HepG2 (cell line): ENCODE measurements around the gene XPO5. TPM values are rescaled to one million over a fixed set of nuclear protein-coding genes. Genes with fewer than 3 reads are reported as not detected.
A peak's percentile ranks its signal among the peaks of the same experiment; 100 is the strongest.

Experiments
- BATF2 ChIP-seq: sonication (generic); formaldehyde crosslinking; IDR thresholded peaks from 2 replicates; pipeline ENCODE4 v1.8.0; 2022; ENCODE audit warnings: mild to moderate bottlenecking, missing genetic modification reagents, moderate library complexity
- BCL6 ChIP-seq: IDR thresholded peaks from 2 replicates; pipeline ENCODE4 v1.6.1; 2016; ENCODE audit warnings: missing genetic modification reagents, missing compliant biosample characterization
- CENPX ChIP-seq: sonication (generic); formaldehyde crosslinking; IDR thresholded peaks from 2 replicates; pipeline ENCODE4 v1.9.0; 2021; ENCODE audit warnings: mild to moderate bottlenecking, missing genetic modification reagents, moderate library complexity
- CHD2 ChIP-seq: IDR thresholded peaks from 2 replicates; pipeline ENCODE4 v1.6.1; 2011; ENCODE audit warnings: low read depth, low read length, improper control_type of control experiment
- GTF3A ChIP-seq: sonication (generic); formaldehyde crosslinking; conservative IDR thresholded peaks from 2 replicates; pipeline ENCODE4 v1.4.0; 2020; ENCODE audit warnings: mild to moderate bottlenecking, missing genetic modification reagents
- LCORL ChIP-seq, 2 experiments: fragments of 450-650 bp in 1 of 2; sonication (generic) in 1 of 2; formaldehyde crosslinking in 1 of 2; IDR thresholded peaks; 2 replicates each; pipeline versions ENCODE4 v1.5.0 to v1.6.1; 2017 to 2020; ENCODE audit warnings: antibody characterized with exemption in 1 of 2, missing genetic modification reagents in 1 of 2
- NKX3-1 ChIP-seq: sonication (generic); formaldehyde crosslinking; IDR thresholded peaks from 2 replicates; pipeline ENCODE4 v1.5.0; 2020; ENCODE audit warnings: missing genetic modification reagents
- NONO ChIP-seq, 2 experiments: fragments of 450-650 bp in 1 of 2; sonication (generic) in 1 of 2; formaldehyde crosslinking in 1 of 2; IDR thresholded peaks in 1 of 2; conservative IDR thresholded peaks in 1 of 2; 2 replicates each; pipeline versions ENCODE4 v1.6.1 to v1.8.0; 2017 to 2022; ENCODE audit warnings: mild to moderate bottlenecking in 1 of 2, missing genetic modification reagents in 1 of 2, moderate library complexity in 1 of 2
- PTBP1 ChIP-seq: fragments of 200-400 bp; formaldehyde crosslinking; IDR thresholded peaks from 2 replicates; pipeline ENCODE4 v1.6.1; 2018; ENCODE audit warnings: low read length, low read depth; ENCODE audit not compliant: poor library complexity, severe bottlenecking
- SMAD1 ChIP-seq: sonication (generic); formaldehyde crosslinking; IDR thresholded peaks from 2 replicates; pipeline ENCODE4 v1.4.0; 2020; ENCODE audit warnings: missing genetic modification reagents, low read depth, mild to moderate bottlenecking, borderline replicate concordance
- SNAPC2 ChIP-seq: sonication (generic); formaldehyde crosslinking; IDR thresholded peaks from 2 replicates; pipeline ENCODE4 v1.8.1; 2022; ENCODE audit warnings: mild to moderate bottlenecking, missing genetic modification reagents
- SUZ12 ChIP-seq: fragments of 150-350 bp; IDR thresholded peaks from 2 replicates; pipeline ENCODE4 v1.6.1; 2014; ENCODE audit warnings: low read depth, low read length
- TBX2 ChIP-seq: sonication (generic); formaldehyde crosslinking; IDR thresholded peaks from 2 replicates; pipeline ENCODE4 v1.5.0; 2020; ENCODE audit warnings: missing genetic modification reagents, mild to moderate bottlenecking, borderline replicate concordance
- TBX3 ChIP-seq: fragments of 450-650 bp; IDR thresholded peaks from 2 replicates; pipeline ENCODE4 v1.6.1; 2017; ENCODE audit warnings: antibody characterized with exemption, mild to moderate bottlenecking, inconsistent platforms, borderline replicate concordance
- TEAD2 ChIP-seq: sonication (generic); formaldehyde crosslinking; IDR thresholded peaks from 2 replicates; pipeline ENCODE4 v1.9.0; 2021; ENCODE audit warnings: missing genetic modification reagents
- TRAFD1 ChIP-seq: sonication (generic); formaldehyde crosslinking; IDR thresholded peaks from 2 replicates; pipeline ENCODE4 v1.5.1; 2020; ENCODE audit warnings: missing genetic modification reagents, mild to moderate bottlenecking, borderline replicate concordance
- ZNF432 ChIP-seq: sonication (generic); formaldehyde crosslinking; IDR thresholded peaks from 2 replicates; pipeline ENCODE4 v1.5.0; 2020; ENCODE audit warnings: missing genetic modification reagents, mild to moderate bottlenecking, borderline replicate concordance
- ZNF652 ChIP-seq: IDR thresholded peaks from 2 replicates; pipeline ENCODE4 v1.6.1; 2016; ENCODE audit warnings: low read depth, borderline replicate concordance
- ZNF660 ChIP-seq: sonication (generic); formaldehyde crosslinking; IDR thresholded peaks from 2 replicates; pipeline ENCODE4 v1.5.1; 2020; ENCODE audit warnings: mild to moderate bottlenecking, low read depth, missing genetic modification reagents, borderline replicate concordance
- ZNF773 ChIP-seq: sonication (generic); formaldehyde crosslinking; IDR thresholded peaks from 2 replicates; pipeline ENCODE4 v1.4.0; 2020; ENCODE audit warnings: missing genetic modification reagents, borderline replicate concordance
- ZSCAN31 ChIP-seq: sonication (generic); formaldehyde crosslinking; IDR thresholded peaks from 2 replicates; pipeline ENCODE4 v1.5.0; 2020; ENCODE audit warnings: low read depth, mild to moderate bottlenecking, missing genetic modification reagents
- polyA plus RNA-seq, 8 experiments: library from polyadenylated mRNA; depleted of rRNA in 3 of 8; stranded (reverse) in 7 of 8; unstranded in 1 of 8; fragments of >200 nt; fragmentation: Illumina TruSeq in 4 of 8; extraction: Trizol in 4 of 8; gene quantifications; 2 replicates each; pipeline versions ENCODE4 v1.2.1 to v1.2.3, GENCODE V29; 2011 to 2016; ENCODE audit warnings: low read depth in 4 of 8, missing spikeins in 1 of 8, mixed read lengths in 1 of 8; ENCODE audit not compliant: insufficient read depth in 1 of 8
- total RNA-seq, 5 experiments: library from RNA; depleted of rRNA; stranded (reverse); fragments of >200 nt; fragmentation: Illumina TruSeq; extraction: Trizol; gene quantifications; 2 replicates each; pipeline ENCODE4 v1.2.3, GENCODE V29; 2016; ENCODE audit warnings: low read depth in 1 of 5
- TF ChIP-seq, protein P1 (sequence below): sonication (generic); formaldehyde crosslinking; IDR thresholded peaks from 2 replicates; pipeline ENCODE4 v1.4.0; 2020; ENCODE audit warnings: missing genetic modification reagents, mild to moderate bottlenecking, borderline replicate concordance
- TF ChIP-seq, protein P2 (sequence below): sonication (generic); formaldehyde crosslinking; IDR thresholded peaks from 2 replicates; pipeline ENCODE4 v1.4.0; 2020; ENCODE audit warnings: mild to moderate bottlenecking, missing genetic modification reagents

XPO5 gene
- total and polyA plus RNA-seq, 2 of the 13 experiments (the other 11 are each of a cell fraction or from before 2014, with no cell fraction given): 52.2 to 68.0 TPM

DNA sequence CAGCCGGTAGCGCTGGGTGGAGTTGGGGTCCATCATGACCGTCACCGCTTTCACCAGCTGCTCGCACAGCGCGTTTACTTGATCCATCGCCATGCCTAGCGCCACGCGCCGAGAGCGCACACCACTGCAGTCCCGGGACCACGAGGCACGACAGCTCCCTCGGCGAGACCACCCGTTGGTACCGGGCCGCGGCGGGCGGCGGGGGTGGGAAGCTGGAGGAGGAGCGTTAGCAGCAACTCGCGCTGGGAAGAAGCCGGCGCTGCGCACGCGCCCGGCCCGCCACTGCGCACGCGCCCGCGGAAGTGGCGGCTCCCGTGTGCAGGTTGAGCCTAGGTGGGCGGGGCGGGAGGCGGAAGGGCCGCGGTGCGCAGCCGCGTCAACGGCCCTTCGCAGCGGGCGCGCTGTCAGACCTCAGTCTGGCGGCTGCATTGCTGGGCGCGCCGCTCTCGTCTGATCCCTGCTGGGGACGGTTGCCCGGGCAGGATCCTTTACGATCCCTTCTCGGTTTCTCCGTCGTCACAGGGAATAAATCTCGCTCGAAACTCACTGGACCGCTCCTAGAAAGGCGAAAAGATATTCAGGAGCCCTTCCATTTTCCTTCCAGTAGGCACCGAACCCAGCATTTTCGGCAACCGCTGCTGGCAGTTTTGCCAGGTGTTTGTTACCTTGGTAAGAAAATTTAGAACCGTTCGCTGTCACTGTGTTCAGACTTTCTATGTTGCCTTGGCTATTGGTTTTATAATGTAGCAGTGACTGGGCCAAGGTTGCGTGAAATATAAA is at the start of gene XPO5, which contains the start of gene POLH (continued):
- peak; percentile 43; the same call in 1 of the 2 replicates for TF ChIP-seq ZNF773 (CRISPR knock-in tag)
- no peak for TF ChIP-seq ZNF652 (CRISPR knock-in tag)
- peak; percentile 84 for TF ChIP-seq BATF2
- TF ChIP-seq TBX3: no peak
- peak; percentile 52; the same call in 1 of the 2 replicates for TF ChIP-seq BCL6 (CRISPR knock-in tag)
- no peak for TF ChIP-seq LCORL (IDR thresholded peaks at IDR 0.05)
- TF ChIP-seq LCORL (CRISPR knock-in tag; IDR thresholded peaks at IDR 0.05): peak; percentile 81
- peak; percentile 82 for TF ChIP-seq GTF3A
- TF ChIP-seq TBX2 (CRISPR knock-in tag): peak; percentile 90
- TF ChIP-seq CHD2: no peak
- TF ChIP-seq NKX3-1 (CRISPR knock-in tag): peak; percentile 70
- peak; percentile 99 for TF ChIP-seq ZSCAN31 (CRISPR knock-in tag)
- TF ChIP-seq, protein P1, sequence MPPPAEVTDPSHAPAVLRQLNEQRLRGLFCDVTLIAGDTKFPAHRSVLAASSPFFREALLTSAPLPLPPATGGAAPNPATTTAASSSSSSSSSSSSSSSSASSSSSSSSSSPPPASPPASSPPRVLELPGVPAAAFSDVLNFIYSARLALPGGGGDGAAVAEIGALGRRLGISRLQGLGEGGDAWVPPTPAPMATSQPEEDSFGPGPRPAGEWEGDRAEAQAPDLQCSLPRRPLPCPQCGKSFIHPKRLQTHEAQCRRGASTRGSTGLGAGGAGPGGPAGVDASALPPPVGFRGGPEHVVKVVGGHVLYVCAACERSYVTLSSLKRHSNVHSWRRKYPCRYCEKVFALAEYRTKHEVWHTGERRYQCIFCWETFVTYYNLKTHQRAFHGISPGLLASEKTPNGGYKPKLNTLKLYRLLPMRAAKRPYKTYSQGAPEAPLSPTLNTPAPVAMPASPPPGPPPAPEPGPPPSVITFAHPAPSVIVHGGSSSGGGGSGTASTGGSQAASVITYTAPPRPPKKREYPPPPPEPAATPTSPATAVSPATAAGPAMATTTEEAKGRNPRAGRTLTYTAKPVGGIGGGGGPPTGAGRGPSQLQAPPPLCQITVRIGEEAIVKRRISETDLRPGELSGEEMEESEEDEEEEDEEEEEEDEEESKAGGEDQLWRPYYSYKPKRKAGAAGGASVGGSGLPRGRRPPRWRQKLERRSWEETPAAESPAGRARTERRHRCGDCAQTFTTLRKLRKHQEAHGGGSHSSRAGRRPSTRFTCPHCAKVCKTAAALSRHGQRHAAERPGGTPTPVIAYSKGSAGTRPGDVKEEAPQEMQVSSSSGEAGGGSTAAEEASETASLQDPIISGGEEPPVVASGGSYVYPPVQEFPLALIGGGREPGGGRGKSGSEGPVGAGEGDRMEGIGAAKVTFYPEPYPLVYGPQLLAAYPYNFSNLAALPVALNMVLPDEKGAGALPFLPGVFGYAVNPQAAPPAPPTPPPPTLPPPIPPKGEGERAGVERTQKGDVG: peak; percentile 93; the same call in 1 of the 2 replicates
- no peak for TF ChIP-seq PTBP1
- TF ChIP-seq, protein P2, sequence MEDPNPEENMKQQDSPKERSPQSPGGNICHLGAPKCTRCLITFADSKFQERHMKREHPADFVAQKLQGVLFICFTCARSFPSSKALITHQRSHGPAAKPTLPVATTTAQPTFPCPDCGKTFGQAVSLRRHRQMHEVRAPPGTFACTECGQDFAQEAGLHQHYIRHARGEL (CRISPR knock-in tag): no peak
- TF ChIP-seq SMAD1: peak; percentile 96; the same call in 1 of the 2 replicates
- TF ChIP-seq SNAPC2: peak; percentile 87; the same call in 1 of the 2 replicates
- TF ChIP-seq ZNF660 (CRISPR knock-in tag): peak; percentile 53; the same call in 1 of the 2 replicates
- 0 out of 2 replicates have a peak, but pooled peaks have one; percentile 69 for TF ChIP-seq ZNF432
- no peak for TF ChIP-seq NONO (IDR thresholded peaks at IDR 0.05)
- peak; percentile 97 for TF ChIP-seq NONO (CRISPR knock-in tag; conservative IDR thresholded peaks at IDR 0.05)
- TF ChIP-seq CENPX (CRISPR knock-in tag): no peak
- TF ChIP-seq TRAFD1: 0 out of 2 replicates have a peak, but pooled peaks have one; percentile 78
- TF ChIP-seq SUZ12: no peak
- TF ChIP-seq TEAD2: peak; percentile 81
